ENCODE data around the gene C20orf202. TPM values are rescaled to one million over a fixed set of nuclear protein-coding genes. Genes with fewer than 3 reads are reported as not detected.

Gene C20orf202
- total RNA-seq, 1 donor from 2014 or later: not detected

GRCh38 chr20:1206366-1207148 lies 3.3 kb downstream of the C20orf202 start:
- no peak for DNase-seq (ENCODE audit: low read depth)
- H3K27me3 Mint-ChIP-seq (ENCODE audit: low read depth, unreplicated experiment): peaks cover 28% of the 10 kb centered on the region
- no peak overlapping the region for H3K4me3 Mint-ChIP-seq (ENCODE audit: unreplicated experiment)
- FAIRE-seq: no peak
- peaks cover 29% of the 10 kb centered on the region for H3K27me3 ChIP-seq (ENCODE audit: insufficient read depth, low read length)
- no peak overlapping the region for H3K27ac Mint-ChIP-seq (ENCODE audit: unreplicated experiment)
- H3K4me1 ChIP-seq (ENCODE audit: insufficient read depth, low read length): no peaks in the 10 kb centered on the region
- no peaks in the 10 kb centered on the region for H3K36me3 ChIP-seq (ENCODE audit: insufficient read depth, low read length)
- H3K27ac ChIP-seq (ENCODE audit: low read depth, low read length): no peak overlapping the region
- H3K79me2 ChIP-seq (ENCODE audit: insufficient read depth, low read length): no peaks in the 10 kb centered on the region
- H3K4me2 ChIP-seq (ENCODE audit: low read length): no peak overlapping the region
- H3K9me3 ChIP-seq (ENCODE audit: insufficient read depth, low read depth, low read length): no peaks in the 10 kb centered on the region
- H2AFZ ChIP-seq (ENCODE audit: low read depth, low read length): no peak overlapping the region
- H3K4me3 ChIP-seq (ENCODE audit: insufficient read depth, low read depth, low read length): no peak overlapping the region
- no peak overlapping the region for H3K9ac ChIP-seq (ENCODE audit: low read length)
- H4K20me1 ChIP-seq (ENCODE audit: insufficient read depth, low read length): no peaks in the 10 kb centered on the region
- H3K4me1 Mint-ChIP-seq (ENCODE audit: low read depth, unreplicated experiment): no peaks in the 10 kb centered on the region
- H3K9me3 Mint-ChIP-seq (ENCODE audit: unreplicated experiment): no peaks in the 10 kb centered on the region
- TF ChIP-seq EZH2 (IDR thresholded peaks at IDR 0.05; ENCODE audit: insufficient read depth, low read length) (no peak), CTCF (IDR thresholded peaks at IDR 0.05; ENCODE audit: insufficient read depth, low read depth, low read length) (no peak)
- no peaks in the 10 kb centered on the region for H3K36me3 Mint-ChIP-seq (ENCODE audit: low read depth, unreplicated experiment)

- no peaks in the 10 kb centered on the region for H3K9me3 ChIP-seq (ENCODE audit: insufficient read depth, low read depth, low read length)
- H3K79me2 ChIP-seq (ENCODE audit: insufficient read depth, low read length): no peaks in the 10 kb centered on the region
- H3K36me3 ChIP-seq (ENCODE audit: insufficient read depth, low read length): no peaks in the 10 kb centered on the region
- no peaks in the 10 kb centered on the region for H3K4me1 ChIP-seq (ENCODE audit: insufficient read depth, low read length)
- no peak overlapping the region for H3K4me2 ChIP-seq (ENCODE audit: low read length)
- no peak overlapping the region for H3K27ac ChIP-seq (ENCODE audit: low read depth, low read length)
- no peak overlapping the region for H3K9ac ChIP-seq (ENCODE audit: low read length)
- H3K9me3 Mint-ChIP-seq (ENCODE audit: unreplicated experiment): no peaks in the 10 kb centered on the region
- no peak overlapping the region for H3K4me3 Mint-ChIP-seq (ENCODE audit: unreplicated experiment)
- no peaks in the 10 kb centered on the region for H3K4me1 Mint-ChIP-seq (ENCODE audit: low read depth, unreplicated experiment)
- TF ChIP-seq EZH2 (IDR thresholded peaks at IDR 0.05; ENCODE audit: insufficient read depth, low read length): no peak
- TF ChIP-seq CTCF (IDR thresholded peaks at IDR 0.05; ENCODE audit: insufficient read depth, low read depth, low read length): no peak
- no peaks in the 10 kb centered on the region for H3K36me3 Mint-ChIP-seq (ENCODE audit: low read depth, unreplicated experiment)
- H4K20me1 ChIP-seq (ENCODE audit: insufficient read depth, low read length): no peaks in the 10 kb centered on the region
- H3K27me3 Mint-ChIP-seq (ENCODE audit: low read depth, unreplicated experiment): peaks cover 29% of the 10 kb centered on the region
- FAIRE-seq (no peak), DNase-seq (ENCODE audit: low read depth) (no peak)
- H2AFZ ChIP-seq (ENCODE audit: low read depth, low read length): no peak overlapping the region
- no peak overlapping the region for H3K27ac Mint-ChIP-seq (ENCODE audit: unreplicated experiment)
- peaks cover 37% of the 10 kb centered on the region for H3K27me3 ChIP-seq (ENCODE audit: insufficient read depth, low read length)
- H3K4me3 ChIP-seq (ENCODE audit: insufficient read depth, low read depth, low read length): no peak overlapping the region
These were observed 4.1 kb downstream of the C20orf202 start for GRCh38 chr20:1207293-1207878.

Data from astrocyte (in vitro differentiated cells and primary cell).